Transverse colon (tissue), 4 donors: Measurements from ENCODE around the gene LIMCH1.

Source experiments
- POLR2AphosphoS5 ChIP-seq, 3 donors: sonication (generic); formaldehyde crosslinking; IDR thresholded peaks; one replicate each; pipeline ENCODE4 v1.6.1; 2016; ENCODE audit warnings: antibody characterized with exemption in 3 of 3
- TF ChIP-seq, protein P1 (sequence below), 5 experiments: fragments of 200-600 bp in 3 of 5; fragments of 450-650 bp in 2 of 5; sonication (generic) in 3 of 5; IDR thresholded peaks; 1 replicate in 2 of 5; 2 replicates in 3 of 5; pipeline ENCODE4 v1.5.1; 2016 to 2017; ENCODE audit warnings: antibody characterized with exemption in 5 of 5, inconsistent platforms in 3 of 5, mild to moderate bottlenecking in 2 of 5, moderate library complexity in 1 of 5

DNA sequence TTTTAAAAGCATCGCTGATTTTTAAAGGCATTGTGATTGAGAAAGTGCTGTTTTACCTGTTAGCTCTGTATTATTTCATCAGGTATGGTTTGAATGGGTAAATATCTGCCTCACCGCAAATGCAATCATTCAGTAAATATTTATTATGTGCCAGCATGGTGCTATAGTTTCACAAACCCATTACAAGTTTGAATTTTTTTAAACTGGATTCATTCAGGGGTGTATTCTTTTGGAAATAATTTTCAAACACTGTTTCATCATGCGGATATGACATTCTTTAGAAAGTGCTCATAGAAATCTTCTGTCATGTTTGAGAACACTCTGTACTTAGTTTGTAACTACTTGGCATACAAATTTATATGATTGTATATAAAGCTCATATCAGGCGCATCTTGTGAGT is 37.2 kb downstream of the LIMCH1 start:
- no peak for TF ChIP-seq POLR2AphosphoS5 (IDR thresholded peaks at IDR 0.05)
- TF ChIP-seq, protein P1, sequence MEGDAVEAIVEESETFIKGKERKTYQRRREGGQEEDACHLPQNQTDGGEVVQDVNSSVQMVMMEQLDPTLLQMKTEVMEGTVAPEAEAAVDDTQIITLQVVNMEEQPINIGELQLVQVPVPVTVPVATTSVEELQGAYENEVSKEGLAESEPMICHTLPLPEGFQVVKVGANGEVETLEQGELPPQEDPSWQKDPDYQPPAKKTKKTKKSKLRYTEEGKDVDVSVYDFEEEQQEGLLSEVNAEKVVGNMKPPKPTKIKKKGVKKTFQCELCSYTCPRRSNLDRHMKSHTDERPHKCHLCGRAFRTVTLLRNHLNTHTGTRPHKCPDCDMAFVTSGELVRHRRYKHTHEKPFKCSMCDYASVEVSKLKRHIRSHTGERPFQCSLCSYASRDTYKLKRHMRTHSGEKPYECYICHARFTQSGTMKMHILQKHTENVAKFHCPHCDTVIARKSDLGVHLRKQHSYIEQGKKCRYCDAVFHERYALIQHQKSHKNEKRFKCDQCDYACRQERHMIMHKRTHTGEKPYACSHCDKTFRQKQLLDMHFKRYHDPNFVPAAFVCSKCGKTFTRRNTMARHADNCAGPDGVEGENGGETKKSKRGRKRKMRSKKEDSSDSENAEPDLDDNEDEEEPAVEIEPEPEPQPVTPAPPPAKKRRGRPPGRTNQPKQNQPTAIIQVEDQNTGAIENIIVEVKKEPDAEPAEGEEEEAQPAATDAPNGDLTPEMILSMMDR (IDR thresholded peaks at IDR 0.05): no peak
